RWPE1 (cell line): ENCODE results near the gene SV2C.
A peak's percentile ranks its signal among the peaks of the same experiment; 100 is the strongest.
"Not testable (repeated sequence)": the region's sequence is repeated elsewhere in the genome, so short reads cannot be mapped to it uniquely, and the experiment has no call there.

Source experiments
- CTCF ChIA-PET: fragments of 350-600 bp; sonication (Branson Sonifier 250); formaldehyde crosslinking; extraction: SDS; loops from one replicate; lab custom pipeline; 2021; lab: Yijun Ruan, JAX
- POLR2A ChIA-PET: fragments of 400-600 bp; formaldehyde crosslinking; extraction: SDS; loops from one replicate; lab custom pipeline; 2020; ENCODE audit warnings: antibody characterized with exemption; ENCODE audit not compliant: low non-redundant PET; lab: Yijun Ruan, JAX
- DNase-seq: peaks from one replicate; pipeline ENCODE4 v3.0.0; 2012; ENCODE audit warnings: low spot score
- H3K27ac ChIP-seq: fragments of 450-650 bp; 2 replicates; pipeline ENCODE4 v1.5.1; 2017
- TF ChIP-seq, protein P1 (sequence below): fragments of 450-650 bp; conservative IDR thresholded peaks from 2 replicates; pipeline ENCODE4 v1.5.1; 2017; ENCODE audit warnings: low read depth, mild to moderate bottlenecking

Gene SV2C

DNA sequence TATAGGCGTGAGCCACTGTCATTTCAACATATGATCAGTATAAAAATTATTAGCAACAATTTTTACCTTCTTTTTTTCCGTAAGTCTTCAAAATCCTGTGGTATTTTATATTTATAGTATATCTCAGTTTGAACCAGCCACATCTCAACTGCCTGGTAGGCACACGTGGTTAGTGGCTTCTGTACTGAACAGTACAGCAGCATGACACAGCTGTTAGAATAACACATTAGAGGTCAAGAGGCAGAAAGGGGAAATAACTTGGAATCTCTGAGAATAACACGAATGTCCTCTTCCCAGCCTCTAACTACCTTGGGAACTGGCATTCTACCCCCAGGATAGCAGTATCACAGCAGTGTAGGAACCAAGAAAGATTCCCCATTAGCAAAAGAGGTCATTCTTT is 211.4 kb downstream of the SV2C start:
- TF ChIP-seq, protein P1, sequence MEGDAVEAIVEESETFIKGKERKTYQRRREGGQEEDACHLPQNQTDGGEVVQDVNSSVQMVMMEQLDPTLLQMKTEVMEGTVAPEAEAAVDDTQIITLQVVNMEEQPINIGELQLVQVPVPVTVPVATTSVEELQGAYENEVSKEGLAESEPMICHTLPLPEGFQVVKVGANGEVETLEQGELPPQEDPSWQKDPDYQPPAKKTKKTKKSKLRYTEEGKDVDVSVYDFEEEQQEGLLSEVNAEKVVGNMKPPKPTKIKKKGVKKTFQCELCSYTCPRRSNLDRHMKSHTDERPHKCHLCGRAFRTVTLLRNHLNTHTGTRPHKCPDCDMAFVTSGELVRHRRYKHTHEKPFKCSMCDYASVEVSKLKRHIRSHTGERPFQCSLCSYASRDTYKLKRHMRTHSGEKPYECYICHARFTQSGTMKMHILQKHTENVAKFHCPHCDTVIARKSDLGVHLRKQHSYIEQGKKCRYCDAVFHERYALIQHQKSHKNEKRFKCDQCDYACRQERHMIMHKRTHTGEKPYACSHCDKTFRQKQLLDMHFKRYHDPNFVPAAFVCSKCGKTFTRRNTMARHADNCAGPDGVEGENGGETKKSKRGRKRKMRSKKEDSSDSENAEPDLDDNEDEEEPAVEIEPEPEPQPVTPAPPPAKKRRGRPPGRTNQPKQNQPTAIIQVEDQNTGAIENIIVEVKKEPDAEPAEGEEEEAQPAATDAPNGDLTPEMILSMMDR = no peak
- ChIA-PET CTCF (interaction anchor here (0.6 to 1.4 kb wide), 3 partner anchors 14 to 520 kb away, joined by 3 read pairs; no protein-coding TSS in a partner anchor), POLR2A (no interaction called here)
- H3K27ac ChIP-seq = no peak overlapping the region
- DNase-seq = no peak

DNA sequence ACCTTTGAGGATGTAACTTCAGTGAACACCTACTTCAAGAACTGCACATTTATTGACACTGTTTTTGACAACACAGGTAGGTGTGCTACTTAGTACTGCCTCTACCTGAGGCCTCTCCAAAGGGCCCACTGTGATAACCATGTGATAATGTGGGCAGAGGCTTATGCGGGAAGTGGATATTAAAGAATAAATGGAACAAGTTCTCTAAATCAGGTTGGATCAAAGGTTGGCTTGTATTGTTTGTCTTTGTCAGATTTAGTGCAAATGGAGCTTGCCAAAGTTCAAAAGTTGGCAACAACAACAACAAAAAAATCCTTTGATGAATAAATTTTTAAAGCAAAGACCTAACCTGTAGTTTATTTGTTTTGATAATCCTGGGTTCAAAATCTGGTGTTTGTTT is 215.7 kb downstream of the SV2C start:
- ChIA-PET CTCF (interaction anchor here (0.8 to 1.4 kb wide), 2 partner anchors 10 to 476 kb away, joined by 4 to 5 read pairs; no protein-coding TSS in a partner anchor), POLR2A (no interaction called here)
- no peak overlapping the region for H3K27ac ChIP-seq
- TF ChIP-seq, protein P1 = no peak
- no peak for DNase-seq

DNA sequence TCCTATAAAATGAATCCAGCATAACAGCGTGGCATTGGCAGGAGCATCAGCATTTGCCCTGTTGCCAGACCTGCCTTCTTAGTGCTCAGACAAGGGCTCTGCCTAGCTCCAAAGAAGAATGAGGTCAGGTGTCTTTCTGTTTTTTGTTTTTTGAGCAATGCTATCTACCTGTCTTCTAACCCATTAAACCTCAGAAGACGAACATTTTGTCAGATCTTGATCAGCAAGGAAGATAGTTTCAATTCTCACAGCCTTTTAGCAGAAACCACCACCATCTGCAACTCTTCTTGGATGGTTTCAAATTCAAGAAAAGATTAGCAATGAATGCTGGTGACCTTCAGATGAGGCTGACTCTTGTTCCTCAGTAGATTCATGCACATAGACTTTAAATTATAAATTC is 216.4 kb downstream of the SV2C start:
- CTCF ChIA-PET = interaction anchor here (1.4 kb wide), 1 partner anchor 9 kb away, joined by 5 read pairs; no protein-coding TSS in a partner anchor
- TF ChIP-seq, protein P1 = no peak
- POLR2A ChIA-PET = no interaction called here
- DNase-seq = no peak
- no peak overlapping the region for H3K27ac ChIP-seq

DNA sequence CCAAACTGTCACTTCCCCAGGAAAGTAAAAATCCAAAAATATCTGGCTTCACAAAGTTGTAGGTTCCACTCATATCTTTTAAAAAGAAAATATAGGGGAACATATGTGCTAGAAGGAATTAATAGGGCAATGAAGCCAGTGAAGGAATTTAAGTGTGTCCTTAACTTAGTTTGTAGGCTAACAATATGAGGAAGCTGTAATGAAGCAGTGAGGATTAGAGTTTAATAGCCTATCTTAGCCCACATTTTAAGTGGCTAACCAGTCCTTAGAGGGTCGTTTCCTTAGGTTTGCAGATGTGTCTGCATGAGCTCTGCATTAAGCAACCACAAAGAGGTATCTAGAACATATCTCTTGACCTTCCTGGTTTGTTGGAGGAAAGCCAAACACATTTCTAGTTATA is 218.7 kb downstream of the SV2C start:
- CTCF ChIA-PET, H3K27ac ChIP-seq, DNase-seq, POLR2A ChIA-PET: not testable (repeated sequence)

DNA sequence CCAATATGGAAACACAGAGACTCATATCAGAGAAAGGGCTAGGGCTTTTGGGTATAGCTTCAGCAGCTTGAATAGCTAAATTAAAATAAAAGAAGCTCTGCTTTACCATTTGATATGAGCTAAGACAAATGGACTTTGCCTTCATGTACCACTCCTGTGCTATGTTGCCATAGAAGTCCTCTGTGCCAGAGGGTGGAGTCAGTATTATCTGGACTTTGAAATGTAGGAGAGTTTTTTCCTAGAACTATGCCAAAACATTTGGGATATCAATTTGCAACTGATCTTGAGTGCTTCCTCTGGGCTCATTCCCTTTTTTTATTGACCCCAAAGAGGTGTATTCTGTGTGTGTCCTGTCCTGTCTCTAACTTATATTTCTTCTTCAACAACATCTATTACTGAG is 219.5 kb downstream of the SV2C start:
- DNase-seq, H3K27ac ChIP-seq, CTCF ChIA-PET, POLR2A ChIA-PET: not testable (repeated sequence)

DNA sequence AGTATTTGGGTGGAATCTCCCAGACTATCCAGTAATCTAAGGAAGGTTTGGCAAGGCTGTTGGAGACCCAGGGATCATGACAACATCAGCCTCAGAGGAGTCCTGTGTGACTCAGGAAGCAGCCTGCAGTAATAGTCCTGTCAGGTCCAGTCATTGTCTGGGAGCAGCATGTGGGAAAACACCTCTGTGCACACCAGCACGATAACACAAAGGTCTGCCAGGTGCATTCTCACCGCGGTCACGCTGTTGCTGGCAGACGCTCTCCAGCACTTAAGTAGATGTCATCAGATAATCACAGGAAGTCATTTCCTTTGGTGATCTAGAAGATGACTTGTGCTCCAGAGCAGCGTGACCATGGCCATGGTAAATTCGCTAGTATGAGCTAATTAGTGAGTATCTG is 220.7 kb downstream of the SV2C start:
- TF ChIP-seq, protein P1 = no peak
- DNase-seq = peak; percentile 36
- ChIA-PET CTCF (no interaction called here), POLR2A (no interaction called here)
- H3K27ac ChIP-seq = no peak overlapping the region

DNA sequence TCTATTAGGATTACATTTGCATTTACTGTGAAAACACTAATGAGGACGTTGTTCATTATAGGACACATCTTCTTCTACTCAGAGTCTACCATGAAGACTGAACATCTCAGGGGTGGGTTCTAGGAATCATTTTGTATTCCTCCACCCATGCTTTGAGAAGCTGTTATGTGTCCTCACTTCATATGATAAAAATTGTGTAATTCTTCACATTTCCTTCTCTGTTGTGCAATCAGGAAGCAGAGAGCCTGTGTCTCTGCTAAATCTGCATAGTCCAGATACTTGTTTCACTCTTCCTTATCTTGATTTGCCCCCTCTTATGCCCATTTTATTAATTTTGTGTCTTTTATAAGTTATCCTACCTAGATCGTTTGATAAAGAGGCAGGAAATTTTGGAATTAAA is 222.1 kb downstream of the SV2C start:
- TF ChIP-seq, protein P1 = no peak
- ChIA-PET CTCF (no interaction called here), POLR2A (no interaction called here)
- no peak for DNase-seq
- no peak overlapping the region for H3K27ac ChIP-seq

DNA sequence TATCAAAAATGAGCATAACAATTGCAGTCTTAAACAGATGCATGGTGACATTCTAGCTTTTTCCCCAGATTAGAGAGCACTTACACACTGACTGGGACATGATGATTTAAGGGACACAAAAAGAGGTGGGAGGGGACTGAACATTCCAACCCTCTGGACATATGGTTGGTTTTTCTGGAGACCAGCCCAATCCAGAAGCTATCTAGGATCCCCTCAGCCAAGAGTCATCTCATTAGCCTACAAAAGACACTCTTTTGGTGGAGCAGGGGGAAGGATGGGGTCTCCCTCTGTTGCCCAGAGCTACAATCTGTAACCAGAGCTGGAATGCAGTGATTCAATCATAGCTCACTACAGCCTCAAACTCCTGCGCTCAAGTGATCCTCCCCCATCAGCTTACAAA is 222.6 kb downstream of the SV2C start:
- no peak for DNase-seq
- ChIA-PET CTCF (interaction anchor here (0.7 kb wide), 1 partner anchor 9 kb away, joined by 5 read pairs; no protein-coding TSS in a partner anchor), POLR2A (no interaction called here)
- H3K27ac ChIP-seq = no peak overlapping the region
- TF ChIP-seq, protein P1 = no peak
